ENCODE measurements around the gene CD44.
"Not testable (repeated sequence)": the region's sequence is repeated elsewhere in the genome, so short reads cannot be mapped to it uniquely, and the experiment has no call there.

The CD44 gene

GRCh38 chr11:35214226-35214770 lies 75.3 kb downstream of the CD44 start:
- DNase-seq (ENCODE audit: low spot score): no peak

GRCh38 chr11:35214792-35215193 lies 75.8 kb downstream of the CD44 start:
- no peak for DNase-seq (ENCODE audit: low spot score)

- DNase-seq (ENCODE audit: low spot score): no peak
Measured at GRCh38 chr11:35215945-35216344, 77.0 kb downstream of the CD44 start.

GRCh38 chr11:35216962-35217678 lies 78.1 kb downstream of the CD44 start:
- DNase-seq (ENCODE audit: low spot score): no peak

- DNase-seq (ENCODE audit: low spot score): no peak
Measured at GRCh38 chr11:35218956-35219355, 80.0 kb downstream of the CD44 start.

GRCh38 chr11:35223371-35223796 lies 84.4 kb downstream of the CD44 start:
- no peak for DNase-seq (ENCODE audit: low spot score)

- DNase-seq (ENCODE audit: low spot score): no peak
Measured at GRCh38 chr11:35223991-35224390, 85.0 kb downstream of the CD44 start.

GRCh38 chr11:35225946-35226520 lies 87.1 kb downstream of the CD44 start:
- DNase-seq (ENCODE audit: low spot score): no peak

- not testable (repeated sequence) for DNase-seq (ENCODE audit: low spot score)
Measured at GRCh38 chr11:35226756-35227155, 87.8 kb downstream of the CD44 start.

- no peak for DNase-seq (ENCODE audit: low spot score)
Measured at GRCh38 chr11:35227576-35228327, 88.8 kb downstream of the CD44 start.

- no peak for DNase-seq (ENCODE audit: low spot score)
Measured at GRCh38 chr11:35228328-35228725, 89.4 kb downstream of the CD44 start.

- DNase-seq (ENCODE audit: low spot score): no peak
Measured at GRCh38 chr11:35230388-35230787, 91.4 kb downstream of the CD44 start.

- DNase-seq (ENCODE audit: low spot score): no peak
Measured at GRCh38 chr11:35231076-35231860, 92.3 kb downstream of the CD44 start.

- no peak for DNase-seq (ENCODE audit: low spot score)
Measured at GRCh38 chr11:35232891-35233330, 93.9 kb downstream of the CD44 start.

- DNase-seq (ENCODE audit: low spot score): no peak
Measured at GRCh38 chr11:35233518-35233917, 94.5 kb downstream of the CD44 start.

GRCh38 chr11:35234460-35235156 lies 95.6 kb downstream of the CD44 start:
- no peak for DNase-seq (ENCODE audit: low spot score)

- no peak for DNase-seq (ENCODE audit: low spot score)
Measured at GRCh38 chr11:35235157-35235468, 96.1 kb downstream of the CD44 start.

GRCh38 chr11:35235498-35235897 lies 96.5 kb downstream of the CD44 start:
- no peak for DNase-seq (ENCODE audit: low spot score)

- no peak for DNase-seq (ENCODE audit: low spot score)
Measured at GRCh38 chr11:35235936-35236666, 97.1 kb downstream of the CD44 start.

- no peak for DNase-seq (ENCODE audit: low spot score)
Measured at GRCh38 chr11:35236667-35237003, 97.7 kb downstream of the CD44 start.

GRCh38 chr11:35237351-35237750 lies 98.4 kb downstream of the CD44 start:
- DNase-seq (ENCODE audit: low spot score): no peak

Data from germinal center (tissue), 1 donor.